NCI-H2196 treated with DMSO at 0.1 percent for 48 hours (cell line): ENCODE data around the gene STAT4.
"Not testable (repeated sequence)": the region's sequence is repeated elsewhere in the genome, so short reads cannot be mapped to it uniquely, and the experiment has no call there.

Experiments
- DNase-seq: peaks from one replicate; lab custom pipeline; 2025; ENCODE audit not compliant: unreplicated experiment; lab: John Stamatoyannopoulos, UW

Gene STAT4

DNA sequence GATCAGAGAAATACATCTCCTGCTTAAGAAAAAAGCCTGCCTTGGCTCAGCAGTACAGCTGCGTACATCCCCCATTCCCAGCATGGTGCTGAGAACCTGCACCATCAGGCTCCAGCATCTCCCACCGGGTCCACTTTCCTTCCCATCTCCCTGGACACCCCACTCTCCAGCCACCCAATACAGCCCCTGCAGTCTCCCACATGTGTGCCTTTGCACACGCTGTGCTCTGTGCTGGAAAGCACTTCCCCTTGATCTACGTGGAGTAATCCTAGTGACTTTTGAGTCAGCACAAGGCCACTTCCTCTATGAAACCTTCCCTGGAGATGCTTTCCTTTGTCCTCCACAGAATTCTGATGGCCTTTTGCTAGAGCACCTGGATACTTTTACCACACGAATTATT is 153.8 kb downstream of the STAT4 start:
- DNase-seq: no peak

DNA sequence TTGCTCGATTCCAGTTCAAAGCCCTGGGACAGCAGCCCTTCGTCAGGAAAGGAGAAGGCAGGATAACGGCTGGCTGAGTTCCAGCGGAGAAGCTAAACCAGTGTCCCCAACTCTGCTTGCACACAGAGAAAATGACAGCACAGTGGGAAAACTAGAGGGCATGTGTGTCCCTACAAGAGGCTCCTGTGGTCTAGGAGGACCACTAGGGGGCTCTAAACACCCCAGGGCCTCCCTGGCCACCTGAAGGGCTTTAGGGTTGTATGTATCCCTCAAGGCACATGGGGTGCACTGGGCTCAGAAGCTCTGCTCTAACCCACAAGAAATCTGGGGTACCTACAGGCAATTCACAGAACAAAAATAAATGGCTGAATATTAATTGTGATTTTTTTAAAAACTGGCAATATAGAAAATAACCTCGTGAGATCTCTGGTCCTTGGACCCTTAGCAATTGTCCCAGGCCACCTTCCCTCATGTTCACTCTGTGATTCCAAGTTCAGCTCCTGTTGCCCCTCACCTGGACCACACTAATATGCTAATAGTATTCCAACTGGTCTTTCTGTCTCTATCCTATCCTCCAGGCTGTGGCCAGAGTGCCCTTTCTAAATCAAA is 154.4 kb downstream of the STAT4 start:
- DNase-seq: no peak

DNA sequence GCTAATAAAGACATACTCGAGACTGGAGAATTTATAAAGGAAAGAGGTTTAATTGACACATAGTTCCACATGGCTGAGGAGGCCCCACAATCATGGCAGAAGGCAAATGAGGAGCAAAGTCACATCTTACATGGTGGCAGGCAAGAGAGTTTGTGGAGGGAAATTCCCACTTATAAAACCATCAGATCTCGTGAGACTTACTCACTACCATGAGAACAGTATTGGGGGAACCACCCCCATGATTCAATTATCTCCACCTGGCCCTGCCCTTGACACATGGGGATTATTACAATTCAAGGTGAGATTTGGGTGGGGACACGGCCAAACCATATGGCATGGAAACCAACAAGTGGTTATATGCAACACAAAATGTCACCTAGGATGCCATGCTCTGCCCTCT is 155.5 kb downstream of the STAT4 start:
- not testable (repeated sequence) for DNase-seq

DNA sequence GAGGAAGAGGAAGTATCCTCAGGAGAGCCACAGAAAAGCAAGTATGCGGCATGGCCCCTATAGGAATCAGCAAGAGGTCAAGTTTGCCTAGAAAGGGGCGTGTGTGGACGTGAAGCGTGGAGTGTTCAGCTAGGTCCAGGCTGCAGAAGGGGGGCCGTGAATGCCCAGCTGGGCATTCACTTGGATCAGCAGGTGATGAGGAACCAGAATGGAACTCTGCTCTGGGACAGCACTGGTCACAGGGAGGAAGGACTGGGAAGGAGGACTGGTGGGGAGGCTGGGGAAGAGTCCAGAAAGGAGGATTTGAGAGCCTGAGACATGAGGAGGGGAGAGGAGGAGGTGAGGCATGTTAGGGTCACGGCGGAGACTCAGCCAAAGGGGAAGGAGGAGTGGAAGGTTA is 156.6 kb downstream of the STAT4 start:
- DNase-seq: no peak

GRCh38 chr2:190993292-190993643 is 157.5 kb downstream of the STAT4 start:
- DNase-seq: no peak

- no peak for DNase-seq
These were observed 160.7 kb downstream of the STAT4 start for GRCh38 chr2:190990132-190990531.

DNA sequence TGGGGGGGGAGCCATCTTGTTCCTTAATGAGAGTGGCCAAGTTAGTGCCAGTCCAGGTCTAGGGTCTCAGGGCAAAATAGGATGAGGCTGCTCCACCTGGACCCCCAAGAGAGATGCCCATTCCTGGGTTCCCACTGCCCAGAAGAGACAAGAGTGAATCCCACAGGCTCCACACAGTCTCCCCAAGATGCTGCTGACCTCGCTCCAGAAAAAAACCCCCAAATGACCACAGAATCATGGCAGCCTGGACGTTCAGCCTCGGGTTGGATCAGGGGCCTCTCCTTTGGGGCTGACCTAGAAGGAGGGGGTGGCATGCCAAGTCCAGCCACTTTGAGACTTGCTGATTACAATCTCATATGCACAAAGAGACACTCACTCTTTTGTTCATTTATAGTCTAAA is 161.9 kb downstream of the STAT4 start:
- no peak for DNase-seq

DNA sequence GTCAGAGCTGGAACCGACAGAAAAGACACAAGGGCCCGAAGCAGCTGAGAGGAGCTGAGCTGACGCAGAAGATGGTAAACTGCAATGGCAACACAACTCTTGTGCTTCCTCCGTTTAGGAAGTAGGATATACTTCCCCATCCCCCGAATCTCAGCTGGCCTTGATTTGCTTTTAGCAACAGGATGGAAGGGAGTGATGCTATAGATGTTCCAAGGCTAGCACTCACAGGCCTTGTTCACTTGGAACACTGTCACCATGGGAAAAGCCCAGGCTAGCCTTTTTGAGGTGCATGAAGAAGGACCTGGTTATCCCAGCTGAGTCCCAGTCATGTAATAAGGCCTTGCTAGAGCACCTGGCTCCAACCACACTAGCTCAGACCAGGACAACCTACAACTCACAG is 162.9 kb downstream of the STAT4 start:
- DNase-seq: no peak

GRCh38 chr2:190987116-190987515 is 163.7 kb downstream of the STAT4 start:
- no peak for DNase-seq

DNA sequence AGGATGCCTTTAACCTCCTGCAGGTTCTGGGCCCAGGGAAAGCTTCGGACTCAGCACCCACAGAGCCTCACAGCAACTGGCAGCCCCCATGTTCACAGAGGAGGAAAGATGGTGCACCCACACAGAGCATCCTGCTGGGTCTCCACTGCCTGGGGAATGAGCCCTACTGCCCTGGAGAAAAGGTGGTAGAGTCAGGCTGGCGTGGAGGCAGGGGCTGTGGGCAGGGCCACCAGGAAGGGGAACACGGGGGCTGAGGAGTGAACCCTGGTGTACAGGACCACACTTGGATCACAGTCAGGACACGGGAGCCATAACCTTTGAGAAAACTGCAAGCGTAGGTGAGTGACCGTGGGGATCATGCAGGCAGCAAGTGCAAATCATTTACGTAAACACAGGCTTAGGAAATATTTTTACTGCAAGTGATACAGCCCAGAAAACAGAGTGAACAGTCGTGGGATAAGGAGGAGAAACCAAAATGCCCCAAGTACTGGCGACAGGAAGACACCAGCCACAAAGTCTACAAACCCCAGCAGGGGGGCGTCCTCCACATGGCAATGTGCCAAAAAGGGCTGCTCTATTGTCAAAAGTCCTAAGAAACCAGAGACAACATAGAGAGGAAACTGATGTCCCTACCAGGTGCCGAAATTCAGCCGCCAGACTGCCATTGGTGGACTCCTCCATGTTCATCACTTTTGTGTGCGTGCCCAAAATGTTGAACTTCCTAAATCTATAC is 164.4 kb downstream of the STAT4 start:
- DNase-seq: no peak

- no peak for DNase-seq
These were observed 166.2 kb downstream of the STAT4 start for GRCh38 chr2:190984595-190984994.

GRCh38 chr2:190982262-190983034 is 168.3 kb downstream of the STAT4 start:
- DNase-seq: no peak

- no peak for DNase-seq
These were observed 169.1 kb downstream of the STAT4 start for GRCh38 chr2:190981733-190982132.

DNA sequence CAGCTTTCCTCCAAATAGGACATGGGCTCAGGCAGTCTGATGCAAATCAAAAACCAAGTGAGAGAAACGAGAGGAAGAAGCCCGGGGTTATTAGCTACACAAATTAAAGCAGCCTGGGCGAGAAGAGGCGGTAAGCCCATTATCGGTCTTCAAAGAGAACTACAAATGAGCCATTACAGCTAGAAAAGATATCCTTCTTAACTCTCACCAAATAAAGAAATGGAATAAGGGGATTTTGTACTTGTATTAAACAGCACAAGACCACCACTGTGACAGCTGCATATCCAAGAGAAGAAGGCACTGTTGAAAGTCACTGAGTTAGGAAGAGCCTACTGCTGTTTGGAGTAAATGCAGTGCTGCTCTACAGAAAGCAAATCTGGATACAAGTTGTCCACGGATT is 169.5 kb downstream of the STAT4 start:
- DNase-seq: no peak

GRCh38 chr2:190980630-190981209 is 170.1 kb downstream of the STAT4 start:
- DNase-seq: peak; percentile 74

- peak; percentile 94 for DNase-seq
These were observed 170.7 kb downstream of the STAT4 start for GRCh38 chr2:190979906-190980629.
